ENCODE data around the gene ZBTB7C.

DNA sequence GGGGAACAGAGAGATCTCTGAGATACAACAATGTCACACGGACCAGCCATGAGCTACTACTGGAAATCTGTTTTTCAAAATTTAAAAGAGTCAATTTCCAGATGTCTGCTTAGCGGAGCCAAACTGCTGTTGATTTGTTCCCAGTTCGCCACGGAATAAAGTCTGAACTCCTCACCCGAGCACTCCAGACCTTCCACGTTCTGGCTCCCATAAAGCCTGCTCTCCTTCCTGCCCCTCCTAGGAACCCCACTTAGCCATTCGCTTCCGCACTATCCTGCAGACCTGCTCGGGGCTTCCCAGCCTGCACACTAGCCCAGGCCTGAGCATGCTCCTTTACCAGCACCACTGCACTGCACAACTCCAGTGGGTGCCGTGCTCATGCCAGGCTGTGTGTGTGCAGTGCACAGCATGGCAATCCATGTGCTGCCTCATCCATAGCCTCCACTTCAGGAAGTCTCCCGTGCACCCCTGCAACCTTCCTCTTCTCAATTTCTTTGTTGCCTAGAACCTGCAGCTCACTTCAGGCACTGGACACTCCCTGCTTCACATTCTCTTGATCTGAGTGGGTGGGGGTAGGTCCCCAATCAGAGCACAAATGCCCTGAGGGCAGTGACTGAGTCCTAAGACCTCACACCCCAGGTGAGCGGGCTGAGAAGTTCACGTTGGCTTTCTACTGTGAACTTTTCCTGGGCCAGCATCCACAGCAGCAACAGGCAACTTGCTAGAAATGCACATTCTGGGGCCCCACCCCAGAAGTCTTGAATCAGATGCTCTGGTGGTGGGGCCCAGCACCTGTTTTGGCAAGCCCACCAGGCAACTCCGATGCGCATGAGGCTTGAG lies 53.7 kb downstream of the ZBTB7C start:
- TF ChIP-seq, protein P1, sequence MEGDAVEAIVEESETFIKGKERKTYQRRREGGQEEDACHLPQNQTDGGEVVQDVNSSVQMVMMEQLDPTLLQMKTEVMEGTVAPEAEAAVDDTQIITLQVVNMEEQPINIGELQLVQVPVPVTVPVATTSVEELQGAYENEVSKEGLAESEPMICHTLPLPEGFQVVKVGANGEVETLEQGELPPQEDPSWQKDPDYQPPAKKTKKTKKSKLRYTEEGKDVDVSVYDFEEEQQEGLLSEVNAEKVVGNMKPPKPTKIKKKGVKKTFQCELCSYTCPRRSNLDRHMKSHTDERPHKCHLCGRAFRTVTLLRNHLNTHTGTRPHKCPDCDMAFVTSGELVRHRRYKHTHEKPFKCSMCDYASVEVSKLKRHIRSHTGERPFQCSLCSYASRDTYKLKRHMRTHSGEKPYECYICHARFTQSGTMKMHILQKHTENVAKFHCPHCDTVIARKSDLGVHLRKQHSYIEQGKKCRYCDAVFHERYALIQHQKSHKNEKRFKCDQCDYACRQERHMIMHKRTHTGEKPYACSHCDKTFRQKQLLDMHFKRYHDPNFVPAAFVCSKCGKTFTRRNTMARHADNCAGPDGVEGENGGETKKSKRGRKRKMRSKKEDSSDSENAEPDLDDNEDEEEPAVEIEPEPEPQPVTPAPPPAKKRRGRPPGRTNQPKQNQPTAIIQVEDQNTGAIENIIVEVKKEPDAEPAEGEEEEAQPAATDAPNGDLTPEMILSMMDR (conservative IDR thresholded peaks at IDR 0.05; ENCODE audit: low read length): no peak
- TF ChIP-seq EZH2phosphoT487 (IDR thresholded peaks at IDR 0.05; ENCODE audit: borderline replicate concordance, low read depth, low read length): no peak

All from OCI-LY7 (cell line).